Renal cortical epithelial cell (primary cell): Measurements from ENCODE around the gene LRBA. TPM values are rescaled to one million over a fixed set of nuclear protein-coding genes. Genes with fewer than 3 reads are reported as not detected.
A peak's percentile ranks its signal among the peaks of the same experiment; 100 is the strongest.

Experiments
- DNase-seq: peaks from one replicate; pipeline ENCODE4 v3.0.0-alpha.2; 2011; ENCODE audit warnings: low read depth
- total RNA-seq: library from RNA; depleted of rRNA; stranded (reverse); fragments of >200 nt; gene quantifications from 2 replicates; pipeline ENCODE4 v1.2.3, GENCODE V29; 2014

The LRBA gene
- total RNA-seq, 1 donor from 2014 or later: 119 TPM

DNA sequence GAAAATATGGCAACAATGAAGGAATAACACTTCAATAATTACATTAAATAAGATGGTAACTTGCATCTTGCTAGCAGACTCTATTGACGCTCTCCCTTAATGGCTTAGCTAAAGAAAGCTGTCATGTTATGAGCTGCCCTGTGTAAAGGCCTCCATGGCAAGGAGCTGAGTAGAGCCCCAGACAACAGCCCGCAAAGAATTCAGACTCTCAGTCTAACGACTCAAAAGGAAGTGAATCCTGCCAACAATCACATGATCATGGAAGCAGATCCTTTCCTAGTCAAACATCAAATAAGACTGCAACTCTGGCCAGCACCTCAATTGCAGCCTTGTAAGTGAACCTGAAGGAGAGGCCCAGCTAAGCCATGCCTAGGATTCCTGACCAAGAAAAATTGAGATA lies 275.5 kb downstream of the LRBA start:
- no peak for DNase-seq

DNA sequence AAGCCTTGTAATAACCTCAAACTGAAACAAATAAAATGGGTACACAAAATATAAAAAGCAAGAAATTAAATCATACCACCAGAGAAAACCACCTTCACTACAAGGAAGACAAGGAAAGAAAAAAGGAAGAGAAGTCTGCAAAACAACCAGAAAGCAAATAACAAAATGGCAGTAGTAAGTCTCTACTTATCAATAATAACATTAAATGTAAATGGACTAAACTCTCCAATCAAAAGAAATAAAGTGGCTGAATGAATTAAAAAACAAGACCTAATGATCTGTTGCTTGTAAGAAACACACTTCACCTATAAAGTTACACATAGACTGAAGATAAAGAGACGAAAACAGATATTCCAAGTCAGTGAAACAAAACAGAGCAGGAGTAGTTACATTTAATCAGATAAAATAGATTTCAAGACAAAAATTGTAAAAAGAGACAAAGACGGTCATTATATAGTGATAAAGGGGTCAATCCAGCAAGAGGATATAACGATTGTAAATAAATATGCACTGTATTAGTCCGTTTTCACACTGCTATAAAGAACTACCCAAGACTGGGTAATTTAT lies 289.0 kb downstream of the LRBA start:
- no peak for DNase-seq

DNA sequence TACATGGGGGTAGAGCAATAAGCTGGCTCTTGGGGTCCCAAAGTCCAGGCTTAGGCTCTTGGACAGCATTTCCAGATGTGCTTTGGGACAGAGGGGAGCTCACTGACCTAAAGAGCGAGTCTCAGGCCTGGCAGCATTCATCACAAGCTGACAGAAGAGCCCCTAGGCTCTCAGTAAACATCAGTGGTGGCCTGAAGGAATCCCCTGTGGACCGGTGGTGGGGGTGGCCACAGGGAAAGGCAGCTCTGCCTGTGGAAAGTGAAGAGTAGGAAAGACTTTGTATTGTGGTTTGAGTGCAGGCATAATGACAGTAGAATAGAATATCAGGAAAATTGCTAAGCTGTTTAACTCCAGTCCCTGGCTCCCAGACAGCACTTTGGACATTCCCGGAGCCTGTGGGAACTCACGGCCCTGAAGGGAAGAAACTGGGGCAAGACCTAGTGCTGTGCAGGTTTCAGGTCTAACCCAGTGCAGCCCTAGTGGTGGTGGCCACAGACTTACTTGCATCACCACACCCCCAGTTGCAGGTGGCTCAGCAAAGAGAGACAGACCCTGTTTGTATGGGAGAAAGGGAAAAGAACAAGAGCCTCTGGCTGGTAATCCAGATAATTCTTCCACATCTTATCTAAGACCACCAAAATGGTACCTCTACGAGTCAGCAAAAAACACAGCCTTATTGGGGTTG lies 291.2 kb downstream of the LRBA start:
- DNase-seq: no peak

DNA sequence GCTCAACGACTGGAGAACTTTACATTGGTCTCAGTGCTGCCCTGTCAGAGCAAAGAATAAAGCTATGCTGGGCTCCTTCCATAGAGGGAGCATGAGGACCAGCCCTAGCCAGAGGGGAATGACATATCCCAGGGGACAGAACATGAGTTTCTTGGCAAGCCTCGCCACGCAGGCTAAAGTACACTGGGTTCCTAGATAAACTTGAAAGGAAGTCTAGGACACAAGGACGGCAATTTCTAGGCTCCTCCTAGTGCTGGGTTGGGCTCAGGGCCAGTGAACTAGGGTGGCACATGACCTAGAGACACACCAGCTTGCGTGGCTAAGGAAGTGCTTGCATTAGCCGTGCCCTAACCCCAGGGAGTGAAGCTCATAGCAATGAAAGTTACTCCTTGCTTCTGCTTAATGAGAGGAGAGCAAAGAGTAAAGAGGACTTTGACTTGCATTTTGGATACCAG lies 292.1 kb downstream of the LRBA start:
- DNase-seq: peak; percentile 54

DNA sequence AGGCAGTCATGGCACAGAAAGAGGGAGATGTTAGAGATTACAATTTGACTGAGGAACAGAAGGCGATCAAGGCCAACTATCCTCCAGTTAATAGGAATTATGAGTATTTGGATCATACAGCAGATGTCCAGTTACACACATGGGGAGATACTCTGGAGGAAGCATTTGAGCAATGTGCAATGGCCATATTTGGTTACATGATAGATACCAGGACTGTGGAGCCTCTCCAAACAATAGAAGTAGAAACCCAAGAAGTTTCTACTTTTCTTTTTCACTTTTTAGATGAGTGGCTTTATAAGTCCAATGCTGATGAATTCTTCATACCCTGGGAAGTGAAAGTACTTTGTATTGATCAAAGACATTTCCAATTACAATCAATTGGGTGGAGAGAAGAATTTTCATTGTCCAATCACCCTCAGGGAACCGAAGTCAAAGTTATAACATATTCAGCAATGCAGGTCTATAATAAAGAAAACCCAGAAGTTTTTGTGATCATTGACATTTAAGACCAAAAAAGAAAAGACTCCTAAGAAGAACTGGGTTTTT lies 294.0 kb downstream of the LRBA start:
- DNase-seq: no peak

DNA sequence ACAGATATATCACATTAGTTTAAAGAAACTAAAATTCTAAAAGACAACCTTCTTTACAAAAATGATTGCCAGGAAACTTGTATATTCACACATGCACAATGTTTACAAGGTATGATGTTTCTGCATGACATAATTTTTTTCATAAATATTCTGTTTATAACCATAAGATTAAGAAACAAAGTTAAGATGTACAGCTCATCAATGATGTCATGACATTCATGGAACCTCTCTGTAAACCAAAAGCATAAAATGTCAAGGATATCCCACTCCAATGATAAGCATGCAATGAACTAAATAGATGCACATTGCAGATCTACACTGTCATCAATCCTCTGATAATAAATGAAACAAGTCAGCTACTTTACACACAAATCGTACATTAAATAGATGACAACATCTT lies 297.1 kb downstream of the LRBA start:
- no peak for DNase-seq

DNA sequence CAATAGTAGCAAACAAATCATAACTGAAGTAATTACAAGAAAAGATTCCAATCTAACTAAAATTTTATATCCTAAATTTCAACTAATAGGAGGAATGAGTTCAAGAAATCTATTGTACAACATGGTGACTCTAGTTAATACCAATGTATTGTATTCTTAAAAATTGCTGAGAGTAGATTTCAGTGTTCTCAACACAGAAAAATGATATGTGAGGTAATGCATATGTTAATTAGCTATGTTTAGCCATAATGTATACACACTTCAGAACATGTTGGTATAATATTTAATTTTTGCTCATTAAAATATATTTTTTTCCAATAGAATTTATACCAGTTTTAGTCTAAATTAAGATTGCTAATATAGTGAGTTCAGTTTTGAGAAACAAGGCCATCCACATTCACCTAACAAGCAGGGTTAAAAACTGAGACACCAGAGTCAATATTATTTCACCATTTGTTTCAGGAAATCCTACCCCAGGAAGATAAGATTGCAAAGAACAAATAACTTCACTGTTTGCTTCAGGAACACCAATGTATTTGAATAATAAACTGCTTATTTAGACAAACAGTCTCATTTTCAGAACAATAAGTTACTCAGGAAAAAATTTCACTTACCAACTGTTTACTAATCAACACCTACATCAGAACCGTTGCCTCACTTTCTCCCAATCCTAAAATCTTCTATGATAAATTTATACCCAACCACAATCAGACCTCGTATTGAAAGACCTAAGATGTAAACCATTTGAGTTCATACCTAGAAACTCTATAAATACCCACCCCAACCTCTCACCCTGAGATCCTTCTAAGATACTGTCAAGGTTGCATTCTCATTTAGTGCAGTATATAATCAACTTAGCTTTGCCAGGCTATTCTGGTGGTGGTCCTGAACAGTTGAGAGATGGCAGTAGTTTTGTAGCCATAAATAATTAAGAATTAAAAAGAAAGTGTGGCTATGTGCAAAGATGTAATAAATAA lies 300.3 kb downstream of the LRBA start:
- no peak for DNase-seq

DNA sequence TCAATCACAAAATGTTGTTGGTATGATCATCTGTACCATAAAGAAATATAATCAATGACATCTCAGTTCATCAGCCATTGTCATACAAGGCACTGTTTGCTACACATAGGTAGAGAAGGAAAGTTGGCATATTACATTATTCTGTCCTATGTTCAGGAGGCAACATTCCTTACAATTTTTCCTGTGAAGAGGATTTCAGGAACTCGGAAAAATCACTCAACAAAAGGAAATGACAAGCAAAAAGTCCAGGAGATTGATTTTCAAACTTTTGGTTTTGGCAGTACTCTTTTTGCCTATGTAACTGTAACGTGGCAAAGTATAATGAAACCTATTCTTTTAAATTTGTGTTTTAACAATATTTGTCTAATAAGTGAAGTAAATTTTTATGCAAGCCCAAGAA lies 301.8 kb downstream of the LRBA start:
- no peak for DNase-seq

DNA sequence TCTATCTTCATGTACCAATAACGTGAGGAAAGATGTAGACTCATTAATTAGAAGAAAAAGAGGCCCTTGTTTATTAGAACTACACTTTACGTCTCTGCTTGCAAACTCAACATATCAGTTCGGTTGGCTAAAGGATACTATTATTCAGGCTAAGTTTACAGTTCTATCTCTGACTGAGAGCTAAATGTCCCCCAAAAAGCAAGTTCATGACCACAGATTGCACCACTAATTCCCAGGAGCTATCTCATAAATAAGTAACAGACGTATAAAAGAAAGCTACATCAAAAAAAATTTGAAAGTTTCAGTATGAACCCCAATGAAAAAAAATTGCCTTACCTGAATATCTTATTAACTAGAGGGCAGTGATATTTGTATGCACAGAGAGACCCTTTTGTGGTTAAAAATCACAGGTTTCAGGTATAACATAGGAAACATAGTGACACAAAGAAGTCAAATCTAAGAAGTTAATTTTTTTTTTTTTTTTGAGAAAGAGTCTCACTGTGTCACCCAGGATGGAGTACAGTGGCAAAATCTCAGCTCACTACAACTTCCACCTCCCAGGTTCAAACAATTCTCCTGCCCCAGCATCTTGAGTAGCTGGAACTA lies 304.2 kb downstream of the LRBA start:
- no peak for DNase-seq

DNA sequence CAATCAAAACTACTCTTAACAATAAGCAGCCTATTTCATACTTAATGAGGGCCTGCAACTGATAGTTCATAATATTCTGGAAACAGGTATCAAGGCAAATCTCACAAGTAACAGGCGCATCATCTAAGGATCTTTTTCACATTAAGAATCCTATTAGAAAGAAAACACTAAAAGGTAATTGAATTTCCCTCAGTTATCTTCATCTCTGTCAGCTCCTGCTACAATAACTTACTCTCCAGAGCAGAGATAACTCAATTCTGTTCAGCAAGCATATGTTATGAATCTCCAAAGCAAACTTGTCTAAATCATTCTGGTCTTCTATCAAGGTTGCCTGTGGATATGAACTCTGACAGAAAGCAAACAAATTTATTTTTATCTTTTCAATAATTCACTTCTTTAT lies 307.1 kb downstream of the LRBA start:
- DNase-seq: no peak

DNA sequence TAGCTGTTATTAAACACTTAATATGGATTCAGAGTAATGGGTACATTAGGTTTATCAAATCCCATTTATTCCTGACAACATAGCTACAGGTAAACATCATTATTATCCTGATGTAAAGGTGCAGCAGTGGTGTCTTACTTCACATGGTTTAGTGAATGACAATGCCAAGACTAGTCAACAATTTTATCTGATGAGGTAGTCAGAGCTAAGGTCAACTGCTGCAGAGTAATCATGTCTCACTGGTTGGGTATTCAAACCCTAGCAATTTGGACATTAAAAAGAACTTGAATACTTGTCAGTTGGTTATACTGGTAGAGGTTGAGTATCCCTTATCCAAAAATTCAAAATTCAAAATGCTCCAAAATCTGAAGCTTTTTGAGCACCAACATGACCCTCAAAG lies 315.5 kb downstream of the LRBA start:
- peak; percentile 4 for DNase-seq

DNA sequence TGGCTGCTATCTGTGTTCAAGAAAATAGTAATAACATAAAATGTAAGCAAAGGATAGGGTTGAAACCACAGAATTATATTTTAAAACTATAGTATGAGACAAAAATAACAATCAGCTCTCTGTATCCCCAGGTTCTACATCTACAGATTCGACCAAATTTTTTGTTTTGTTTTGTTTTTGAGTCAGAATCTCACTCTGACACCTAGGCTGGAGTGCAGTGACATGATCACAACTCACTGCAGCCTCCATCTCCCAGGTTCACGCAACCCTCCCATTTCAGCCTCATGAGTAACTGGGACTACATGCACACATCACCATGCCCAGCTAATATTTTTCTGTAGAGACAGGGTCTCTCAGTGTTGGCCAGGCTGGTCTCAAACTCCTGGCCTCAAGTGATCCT lies 319.9 kb downstream of the LRBA start:
- no peak for DNase-seq

DNA sequence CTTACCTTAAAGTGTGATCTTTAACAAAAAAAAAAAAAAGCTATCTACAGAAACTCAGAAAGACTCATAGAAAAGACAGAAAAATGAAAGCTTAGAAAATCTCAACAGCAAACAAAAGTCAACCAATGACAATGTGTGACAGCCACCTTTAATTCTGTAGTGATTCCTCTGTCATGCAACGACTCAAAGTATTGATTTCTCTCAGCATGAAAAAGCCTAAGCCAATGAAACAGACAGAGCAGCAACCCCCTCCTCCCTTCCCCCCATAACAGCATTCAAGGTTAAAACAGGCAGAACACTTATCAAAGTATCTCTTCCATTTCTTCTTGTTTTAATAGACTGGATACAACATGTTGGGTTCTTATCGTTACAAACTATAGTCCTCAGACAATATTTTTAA lies 320.6 kb downstream of the LRBA start:
- DNase-seq: no peak

DNA sequence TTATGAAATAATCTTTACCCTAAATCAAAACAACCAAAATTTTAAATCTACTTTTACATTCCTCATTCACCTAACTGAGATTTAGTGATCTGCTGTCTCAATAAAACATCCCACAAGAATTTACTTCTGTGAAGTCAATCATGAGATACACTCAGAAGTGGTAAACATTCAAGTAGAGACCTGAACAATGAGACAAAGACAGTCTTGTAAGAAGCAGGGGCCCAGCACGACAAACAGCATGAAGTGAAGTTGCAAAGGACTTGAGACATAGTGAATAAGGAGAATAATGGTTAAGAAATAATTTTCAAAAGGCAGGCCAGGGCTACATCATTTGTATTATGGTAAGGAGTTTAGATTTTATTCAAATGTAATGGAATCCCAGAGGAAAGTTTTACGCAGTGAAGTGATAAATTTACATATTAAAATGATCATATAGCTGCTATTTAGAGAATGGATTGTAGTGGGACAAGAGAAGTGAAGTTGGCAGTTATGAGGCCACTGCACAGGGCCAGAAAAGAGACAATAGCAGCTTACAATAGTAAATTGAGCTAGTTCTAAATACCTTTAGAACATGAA lies 331.2 kb downstream of the LRBA start:
- no peak for DNase-seq

DNA sequence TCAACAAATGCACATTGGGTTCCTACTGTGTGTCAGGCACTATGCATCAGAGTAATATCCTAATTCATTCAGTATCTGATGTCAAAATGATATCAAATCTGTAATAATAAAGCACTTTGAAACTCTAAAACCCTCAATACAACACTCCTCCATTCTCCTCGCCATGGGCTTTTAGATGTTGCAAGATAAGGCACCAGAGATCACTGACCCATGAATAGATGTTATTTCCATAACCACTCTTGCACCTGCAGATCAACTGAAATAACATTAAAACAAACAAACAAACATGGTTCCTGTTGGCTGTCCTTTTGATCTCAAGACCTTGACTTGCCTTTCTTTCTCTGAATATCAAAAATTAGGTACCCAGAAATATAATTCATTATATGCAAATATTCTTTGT lies 333.0 kb downstream of the LRBA start:
- DNase-seq: no peak

DNA sequence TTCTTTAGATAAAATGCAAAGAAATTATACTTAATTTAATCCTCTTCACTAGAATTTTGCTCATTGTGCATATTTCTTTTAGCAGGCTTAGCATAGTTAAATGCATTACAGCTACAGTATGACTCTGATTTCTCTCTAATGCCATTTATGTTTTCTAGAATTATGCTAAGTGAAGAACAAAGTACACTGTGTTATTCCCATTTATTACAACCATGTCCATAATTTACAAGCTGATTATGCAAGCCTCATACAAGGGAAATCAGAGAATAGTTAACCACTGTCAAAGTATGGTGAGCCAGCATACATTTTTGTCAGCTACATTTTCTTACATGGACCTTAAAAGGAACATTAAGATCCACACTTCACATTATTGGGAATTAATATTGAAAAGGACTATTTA lies 334.0 kb downstream of the LRBA start:
- no peak for DNase-seq

DNA sequence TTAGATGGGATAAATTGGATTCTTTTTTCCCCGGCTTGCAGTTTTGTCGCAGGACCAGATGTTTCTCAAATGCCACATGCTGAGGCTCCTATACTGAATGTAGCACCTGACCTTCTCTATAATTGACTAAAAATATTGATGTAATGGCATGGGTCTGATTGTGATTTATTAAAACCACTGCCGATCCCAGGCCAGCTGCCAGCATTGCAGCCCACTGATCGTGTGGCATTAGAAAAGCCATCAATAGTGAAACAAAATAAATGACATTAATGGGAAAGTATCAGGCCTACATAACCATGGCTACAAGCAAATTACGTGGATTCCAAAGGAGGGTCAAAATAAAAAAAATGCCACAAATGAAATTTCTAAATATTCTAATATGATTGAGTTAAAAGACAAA lies 334.4 kb downstream of the LRBA start:
- DNase-seq: no peak

DNA sequence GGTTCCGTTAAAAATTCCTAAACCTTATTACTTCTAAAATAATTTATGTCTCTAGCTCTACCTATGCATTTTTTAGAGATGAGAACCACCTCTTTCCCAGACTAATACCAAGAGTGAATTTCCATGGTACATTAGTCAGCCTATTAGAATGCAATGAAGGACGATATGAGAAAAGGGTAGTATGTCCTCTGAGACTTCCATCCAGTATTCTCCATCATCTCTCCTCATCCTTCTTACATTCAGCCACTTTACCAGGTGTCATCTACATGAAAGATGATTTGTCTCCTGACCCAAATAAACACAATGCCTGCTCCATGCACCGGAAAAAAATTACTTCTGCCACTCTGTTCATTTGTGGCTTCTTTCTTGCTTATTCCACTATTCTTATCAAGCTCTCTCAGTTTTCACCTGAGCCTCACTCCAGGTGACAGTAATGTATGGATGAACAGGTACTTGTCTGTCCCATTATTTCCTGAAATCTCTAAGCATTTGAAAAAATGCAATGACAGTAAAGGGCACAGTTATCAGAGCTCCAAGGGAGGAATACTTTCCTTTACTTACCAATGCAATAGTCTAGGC lies 335.2 kb downstream of the LRBA start:
- DNase-seq: peak; percentile 6

DNA sequence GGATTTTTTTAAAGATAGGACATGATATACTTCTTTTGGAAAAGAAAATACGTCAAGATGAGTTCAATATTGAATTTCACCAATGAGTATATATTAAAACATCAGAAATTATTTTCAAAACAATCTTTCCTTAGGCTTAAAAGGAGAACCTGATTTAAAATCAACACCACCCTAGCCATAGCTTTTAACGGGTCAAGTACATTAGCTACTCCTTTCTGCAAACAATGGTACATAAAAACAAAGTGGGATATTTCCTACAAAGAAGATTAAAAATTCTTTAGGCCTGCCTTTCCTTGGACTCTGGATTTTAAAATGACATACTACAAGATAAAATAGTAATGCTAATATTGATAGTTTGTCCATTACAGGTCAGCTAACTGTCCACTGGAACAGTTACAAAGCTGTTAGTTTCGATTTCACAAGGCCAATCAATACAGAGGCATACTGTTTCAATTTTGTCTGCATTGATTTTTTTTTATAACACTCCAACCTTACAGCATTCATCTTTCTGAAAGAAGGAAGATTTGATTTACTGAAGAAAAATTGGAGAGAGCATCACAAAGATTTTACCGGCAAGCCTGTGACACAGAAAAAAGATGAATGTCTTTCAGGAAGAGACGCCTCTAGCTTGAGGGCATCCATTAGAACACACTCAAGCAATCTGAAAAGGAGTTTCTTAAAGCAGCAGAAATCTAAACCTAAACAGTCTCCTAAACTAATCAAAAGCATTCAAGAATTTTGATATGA lies 335.9 kb downstream of the LRBA start:
- no peak for DNase-seq

DNA sequence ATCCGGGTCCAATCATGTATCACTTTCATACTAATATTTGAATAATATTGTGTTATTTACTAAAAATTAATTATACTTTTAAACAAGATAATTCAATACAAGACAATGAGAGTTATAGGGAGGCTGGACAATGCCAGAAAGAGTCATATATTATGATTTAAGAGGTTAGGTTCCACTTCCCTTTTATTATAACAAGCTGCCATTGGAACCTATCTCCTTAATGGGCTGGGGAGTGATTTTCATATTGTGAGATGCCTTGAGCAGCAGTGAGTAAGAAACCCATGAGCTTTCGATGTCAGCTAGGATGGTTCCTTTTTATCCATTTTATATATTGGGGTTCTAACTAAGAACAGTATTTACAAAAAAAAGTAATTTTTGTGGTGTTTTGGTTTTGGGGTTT lies 341.3 kb downstream of the LRBA start:
- no peak for DNase-seq

DNA sequence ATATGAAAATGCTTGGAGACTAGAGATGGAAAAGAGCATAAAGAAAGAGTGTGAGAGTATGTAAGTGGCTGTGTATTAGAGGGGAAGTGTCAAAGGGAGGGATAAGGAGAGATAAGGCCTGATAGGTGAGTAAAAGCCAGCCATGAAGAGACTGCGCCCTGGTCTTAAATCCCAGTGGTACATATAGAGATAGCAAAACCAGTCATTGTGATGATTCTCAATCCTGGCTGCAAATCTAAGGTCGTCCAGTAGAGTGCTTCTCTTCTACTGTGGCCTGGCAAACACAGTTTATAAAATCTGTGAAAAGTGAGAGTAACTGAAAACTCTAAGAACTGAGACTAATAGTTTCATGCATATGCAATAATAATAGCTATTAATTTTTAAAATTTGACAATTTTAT lies 346.3 kb downstream of the LRBA start:
- DNase-seq: no peak
